IPS-18a (cell line): Measurements from ENCODE around the gene RFTN1.

ENCODE experiments used
- H3K27ac ChIP-seq: one replicate; pipeline ENCODE4 v1.5.1; 2013; ENCODE audit warnings: low read length
- H3K27me3 ChIP-seq: one replicate; pipeline ENCODE4 v1.6.1; 2013; ENCODE audit warnings: mild to moderate bottlenecking, low read length; ENCODE audit not compliant: control insufficient read depth, insufficient read depth
- H3K36me3 ChIP-seq: one replicate; pipeline ENCODE4 v1.6.1; 2013; ENCODE audit warnings: low read depth, low read length; ENCODE audit not compliant: control insufficient read depth
- H3K4me1 ChIP-seq: one replicate; pipeline ENCODE4 v1.6.1; 2013; ENCODE audit warnings: low read depth, low read length; ENCODE audit not compliant: control insufficient read depth
- H3K4me3 ChIP-seq: one replicate; pipeline ENCODE4 v1.5.1; 2013; ENCODE audit warnings: low read length
- H3K9ac ChIP-seq: one replicate; pipeline ENCODE4 v1.6.1; 2013; ENCODE audit warnings: mild to moderate bottlenecking, low read length, moderate library complexity
- H3K9me3 ChIP-seq: one replicate; pipeline ENCODE4 v1.6.1; 2013; ENCODE audit warnings: low read depth, low read length; ENCODE audit not compliant: control insufficient read depth

RFTN1 gene

GRCh38 chr3:16460273-16460672, 53.2 kb downstream of the RFTN1 start:
- Histone ChIP-seq H3K36me3 (no peaks in the 10 kb centered on the region), H3K4me1 (peaks cover 9% of the 10 kb centered on the region), H3K27me3 (no peaks in the 10 kb centered on the region), H3K4me3 (no peak overlapping the region), H3K27ac (no peak overlapping the region), H3K9me3 (no peaks in the 10 kb centered on the region), H3K9ac (no peak overlapping the region)

GRCh38 chr3:16456784-16457415, 56.6 kb downstream of the RFTN1 start:
- H3K27ac ChIP-seq, result no peak overlapping the region
- H3K36me3 ChIP-seq, result no peaks in the 10 kb centered on the region
- H3K4me1 ChIP-seq, result peaks cover 16% of the 10 kb centered on the region
- H3K4me3 ChIP-seq, result no peak overlapping the region
- no peaks in the 10 kb centered on the region for H3K9me3 ChIP-seq
- H3K27me3 ChIP-seq, result no peaks in the 10 kb centered on the region
- no peak overlapping the region for H3K9ac ChIP-seq

GRCh38 chr3:16455966-16456365, 57.5 kb downstream of the RFTN1 start:
- Histone ChIP-seq H3K4me3 (no peak overlapping the region), H3K36me3 (no peaks in the 10 kb centered on the region), H3K27me3 (no peaks in the 10 kb centered on the region), H3K9ac (no peak overlapping the region), H3K9me3 (no peaks in the 10 kb centered on the region), H3K4me1 (peaks cover 16% of the 10 kb centered on the region), H3K27ac (no peak overlapping the region)

GRCh38 chr3:16455001-16455400, 58.5 kb downstream of the RFTN1 start:
- no peak overlapping the region for H3K9ac ChIP-seq
- H3K27me3 ChIP-seq, result no peaks in the 10 kb centered on the region
- H3K4me3 ChIP-seq, result no peak overlapping the region
- H3K36me3 ChIP-seq, result no peaks in the 10 kb centered on the region
- no peak overlapping the region for H3K27ac ChIP-seq
- peaks cover 16% of the 10 kb centered on the region for H3K4me1 ChIP-seq
- H3K9me3 ChIP-seq, result no peaks in the 10 kb centered on the region

- Histone ChIP-seq H3K4me3 (no peak overlapping the region), H3K36me3 (no peaks in the 10 kb centered on the region), H3K9me3 (no peaks in the 10 kb centered on the region), H3K9ac (no peak overlapping the region), H3K27me3 (no peaks in the 10 kb centered on the region), H3K27ac (no peak overlapping the region), H3K4me1 (peaks cover 16% of the 10 kb centered on the region)
These were observed 61.2 kb downstream of the RFTN1 start for GRCh38 chr3:16452261-16452660.

- H3K9me3 ChIP-seq, result no peaks in the 10 kb centered on the region
- H3K4me1 ChIP-seq, result no peaks in the 10 kb centered on the region
- no peak overlapping the region for H3K9ac ChIP-seq
- no peaks in the 10 kb centered on the region for H3K36me3 ChIP-seq
- no peak overlapping the region for H3K4me3 ChIP-seq
- no peaks in the 10 kb centered on the region for H3K27me3 ChIP-seq
- no peak overlapping the region for H3K27ac ChIP-seq
These were observed 64.1 kb downstream of the RFTN1 start for GRCh38 chr3:16449369-16449768.

GRCh38 chr3:16448639-16449070, 64.8 kb downstream of the RFTN1 start:
- no peaks in the 10 kb centered on the region for H3K9me3 ChIP-seq
- H3K9ac ChIP-seq, result no peak overlapping the region
- H3K4me3 ChIP-seq, result no peak overlapping the region
- no peaks in the 10 kb centered on the region for H3K27me3 ChIP-seq
- H3K36me3 ChIP-seq, result no peaks in the 10 kb centered on the region
- no peaks in the 10 kb centered on the region for H3K4me1 ChIP-seq
- H3K27ac ChIP-seq, result no peak overlapping the region

- Histone ChIP-seq H3K4me3 (no peak overlapping the region), H3K27ac (no peak overlapping the region), H3K9ac (no peak overlapping the region)
These were observed 66.4 kb downstream of the RFTN1 start for GRCh38 chr3:16447135-16447534.

GRCh38 chr3:16444344-16444743, 69.2 kb downstream of the RFTN1 start:
- H3K4me3 ChIP-seq, result no peak overlapping the region
- H3K27ac ChIP-seq, result no peak overlapping the region
- no peaks in the 10 kb centered on the region for H3K4me1 ChIP-seq
- no peaks in the 10 kb centered on the region for H3K27me3 ChIP-seq
- H3K36me3 ChIP-seq, result no peaks in the 10 kb centered on the region
- H3K9ac ChIP-seq, result no peak overlapping the region
- no peaks in the 10 kb centered on the region for H3K9me3 ChIP-seq

More at GRCh38 chr3:16447135-16447534, 66.4 kb downstream of the RFTN1 start:
- Histone ChIP-seq H3K27me3 (no peaks in the 10 kb centered on the region), H3K4me1 (no peaks in the 10 kb centered on the region), H3K9me3 (no peaks in the 10 kb centered on the region), H3K36me3 (no peaks in the 10 kb centered on the region)

GRCh38 chr3:16442730-16443129, 70.8 kb downstream of the RFTN1 start:
- H3K9me3 ChIP-seq, result no peaks in the 10 kb centered on the region
- no peak overlapping the region for H3K27ac ChIP-seq
- no peaks in the 10 kb centered on the region for H3K36me3 ChIP-seq
- no peaks in the 10 kb centered on the region for H3K27me3 ChIP-seq
- H3K4me3 ChIP-seq, result no peak overlapping the region
- H3K4me1 ChIP-seq, result no peaks in the 10 kb centered on the region
- H3K9ac ChIP-seq, result no peak overlapping the region

GRCh38 chr3:16441371-16441875, 72.1 kb downstream of the RFTN1 start:
- Histone ChIP-seq H3K36me3 (no peaks in the 10 kb centered on the region), H3K9ac (no peak overlapping the region), H3K27ac (no peak overlapping the region), H3K4me3 (no peak overlapping the region), H3K27me3 (no peaks in the 10 kb centered on the region), H3K9me3 (no peaks in the 10 kb centered on the region), H3K4me1 (no peaks in the 10 kb centered on the region)
